SH-SY5Y (cell line): ENCODE results near the gene HECW1.

ENCODE experiments used
- GATA2 ChIP-seq: IDR thresholded peaks from 2 replicates; pipeline ENCODE4 v1.6.1; 2011; ENCODE audit warnings: mild to moderate bottlenecking, low read depth, low read length
- GATA3 ChIP-seq: IDR thresholded peaks from 2 replicates; pipeline ENCODE4 v1.6.1; 2011; ENCODE audit warnings: low read depth, mild to moderate bottlenecking, low read length, moderate library complexity

Gene HECW1

DNA sequence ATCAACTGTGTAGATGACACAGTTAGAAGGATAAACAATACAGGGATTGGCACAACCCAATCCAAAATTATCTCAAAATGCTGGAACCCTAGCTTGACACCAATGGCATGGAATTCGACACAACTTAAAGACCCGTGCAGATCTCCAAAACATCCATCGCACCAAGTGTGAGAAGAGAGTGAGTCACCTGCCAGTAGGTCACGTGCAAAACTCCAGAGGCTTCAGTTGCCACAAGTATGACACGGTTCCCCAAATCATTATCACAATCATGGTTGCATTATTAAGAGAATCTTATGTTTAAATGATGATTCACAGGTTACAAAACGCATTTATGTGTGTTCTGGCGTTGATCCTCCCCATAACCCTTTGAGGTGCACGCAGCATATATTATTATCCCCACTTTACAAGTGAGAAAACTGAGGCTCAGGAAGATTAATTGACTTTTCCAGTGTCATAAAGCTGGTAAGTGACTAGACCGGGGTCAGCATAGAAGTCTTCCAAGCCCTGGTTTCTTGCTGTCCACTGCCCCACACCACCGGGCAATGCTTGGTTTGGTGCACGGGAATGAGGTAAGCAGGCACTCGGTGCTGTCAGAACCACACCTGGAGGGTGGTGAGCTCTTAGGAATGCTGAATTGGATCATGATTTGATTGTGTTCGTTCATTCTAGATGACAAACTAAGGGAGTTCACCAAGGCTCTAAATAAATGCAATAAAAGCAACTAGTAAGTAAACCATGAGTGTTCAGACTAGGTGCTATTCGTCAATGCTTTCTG, 446.9 kb downstream of the HECW1 start:
- TF ChIP-seq GATA2 (no peak), GATA3 (no peak)

DNA sequence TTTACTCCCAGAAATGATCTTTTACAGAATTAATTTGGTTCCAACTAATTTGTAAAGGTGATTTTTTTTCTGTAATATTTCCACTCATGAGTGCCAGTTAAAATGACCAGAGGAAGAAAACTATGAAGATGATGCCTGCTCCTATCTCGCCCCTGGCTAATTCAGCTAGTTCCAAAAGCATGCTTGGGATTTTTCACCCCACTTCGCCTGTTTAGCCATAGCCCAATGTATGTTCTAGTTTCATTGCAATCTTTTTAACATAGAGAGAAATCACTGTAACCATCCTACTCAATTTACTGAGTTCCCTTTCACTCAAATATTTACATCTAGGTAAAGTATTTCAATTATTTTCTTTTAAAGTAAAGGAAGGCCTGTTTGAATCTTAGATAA, 447.5 kb downstream of the HECW1 start:
- TF ChIP-seq GATA3 = no peak
- TF ChIP-seq GATA2 = no peak

DNA sequence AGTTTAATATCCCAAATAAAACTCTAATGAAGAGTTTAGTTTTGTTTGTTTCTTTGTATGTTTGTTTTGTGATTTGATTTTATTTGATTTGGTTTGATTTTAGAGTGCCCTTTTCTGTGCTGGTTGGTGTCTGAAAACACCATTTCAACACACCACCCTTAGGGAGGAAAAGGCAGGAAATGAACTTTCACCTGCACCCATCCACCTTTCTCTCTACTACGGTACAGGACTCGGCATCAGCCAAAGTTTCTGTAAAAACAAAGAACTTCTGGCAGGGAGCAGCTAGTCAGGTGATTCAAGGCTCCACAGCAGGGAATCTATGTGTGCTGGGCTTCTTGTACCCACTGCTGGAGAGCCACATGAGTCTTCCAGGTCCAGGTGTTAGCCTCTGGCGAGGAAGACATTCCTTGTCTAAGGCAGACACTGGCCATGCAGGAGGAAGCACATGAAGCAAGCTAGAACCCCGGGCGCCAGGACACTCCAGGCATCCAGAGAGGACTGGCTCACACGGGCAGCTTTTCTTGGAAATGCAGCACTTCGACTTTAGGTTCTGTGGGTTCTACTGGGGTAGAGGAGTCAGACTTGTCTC, 448.4 kb downstream of the HECW1 start:
- no peak for TF ChIP-seq GATA3
- TF ChIP-seq GATA2 = no peak

DNA sequence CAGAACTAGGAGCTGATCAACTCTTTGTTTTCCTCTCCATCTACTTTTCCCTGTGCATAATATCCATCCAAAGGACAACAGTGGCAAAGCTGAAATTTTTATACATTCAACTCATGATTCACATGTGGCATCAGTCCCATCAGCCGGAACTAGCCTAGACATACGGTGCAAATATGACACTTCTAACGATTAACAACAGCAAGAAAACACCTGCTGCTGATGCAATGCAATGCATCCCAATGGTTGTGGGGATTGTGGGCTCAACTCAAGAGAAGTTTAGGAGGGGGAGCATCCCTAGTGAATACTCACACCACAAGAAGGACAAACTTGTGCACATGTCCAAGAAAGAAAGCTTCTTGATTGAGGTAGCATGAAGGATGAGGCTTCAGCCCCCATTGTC, 449.9 kb downstream of the HECW1 start:
- TF ChIP-seq GATA2 (no peak), GATA3 (no peak)

DNA sequence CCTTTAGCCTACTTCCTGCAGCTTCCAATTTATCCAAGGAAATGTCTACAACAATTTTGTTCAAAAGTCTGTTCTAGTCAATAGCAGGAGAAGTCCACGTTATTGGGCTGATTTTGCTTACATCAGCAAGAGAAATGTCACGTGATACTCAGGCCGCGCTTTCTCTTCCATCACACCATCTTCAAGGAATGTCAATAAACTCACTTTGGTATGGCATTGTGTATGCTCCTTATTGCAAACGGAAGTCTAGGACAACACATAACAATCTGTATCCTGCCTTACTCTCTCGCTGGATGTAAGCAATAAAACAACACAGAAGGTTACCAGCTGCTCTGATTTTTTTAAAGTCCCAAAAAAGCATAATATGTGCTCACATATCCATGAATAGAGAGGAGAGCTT, 453.3 kb downstream of the HECW1 start:
- TF ChIP-seq GATA2 (no peak), GATA3 (no peak)

DNA sequence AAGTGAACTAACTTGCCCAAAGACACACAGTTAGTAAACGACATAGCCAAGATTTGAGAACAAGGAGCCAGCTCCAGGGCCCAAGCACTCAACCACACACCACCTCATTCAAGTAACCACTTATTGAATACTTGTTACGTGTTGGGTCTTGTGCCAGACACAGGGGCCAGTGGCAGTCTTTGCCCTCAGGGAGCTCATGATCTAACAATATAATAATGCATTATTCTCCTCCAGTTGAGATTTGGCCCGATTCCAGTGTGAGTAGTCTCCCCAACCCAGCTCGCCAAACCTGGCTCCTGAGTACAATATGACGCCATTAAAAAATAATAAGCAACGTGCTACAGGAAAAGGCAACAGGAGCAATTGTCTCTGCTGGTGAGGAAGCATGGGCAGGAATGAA, 456.1 kb downstream of the HECW1 start:
- TF ChIP-seq GATA2 = no peak
- TF ChIP-seq GATA3 = no peak

DNA sequence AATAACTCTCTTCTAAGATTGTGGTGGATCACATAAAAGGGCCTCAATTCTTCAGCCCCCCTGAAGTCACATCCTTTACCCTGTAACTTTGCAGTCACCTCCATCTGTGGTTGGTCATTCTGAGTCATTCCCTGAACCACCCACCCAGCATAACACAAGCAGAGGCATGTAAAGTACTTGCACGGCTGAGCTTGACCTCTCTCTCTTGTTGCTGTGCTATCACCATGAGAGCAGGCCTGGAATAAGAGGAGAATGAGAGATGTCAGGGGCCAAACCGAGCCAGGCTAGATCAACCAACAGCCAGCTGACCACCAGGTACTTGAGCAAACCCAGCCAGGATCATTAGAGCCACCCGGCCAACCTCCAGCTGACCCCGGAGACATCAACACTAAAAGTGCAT, 457.0 kb downstream of the HECW1 start:
- no peak for TF ChIP-seq GATA3
- no peak for TF ChIP-seq GATA2

DNA sequence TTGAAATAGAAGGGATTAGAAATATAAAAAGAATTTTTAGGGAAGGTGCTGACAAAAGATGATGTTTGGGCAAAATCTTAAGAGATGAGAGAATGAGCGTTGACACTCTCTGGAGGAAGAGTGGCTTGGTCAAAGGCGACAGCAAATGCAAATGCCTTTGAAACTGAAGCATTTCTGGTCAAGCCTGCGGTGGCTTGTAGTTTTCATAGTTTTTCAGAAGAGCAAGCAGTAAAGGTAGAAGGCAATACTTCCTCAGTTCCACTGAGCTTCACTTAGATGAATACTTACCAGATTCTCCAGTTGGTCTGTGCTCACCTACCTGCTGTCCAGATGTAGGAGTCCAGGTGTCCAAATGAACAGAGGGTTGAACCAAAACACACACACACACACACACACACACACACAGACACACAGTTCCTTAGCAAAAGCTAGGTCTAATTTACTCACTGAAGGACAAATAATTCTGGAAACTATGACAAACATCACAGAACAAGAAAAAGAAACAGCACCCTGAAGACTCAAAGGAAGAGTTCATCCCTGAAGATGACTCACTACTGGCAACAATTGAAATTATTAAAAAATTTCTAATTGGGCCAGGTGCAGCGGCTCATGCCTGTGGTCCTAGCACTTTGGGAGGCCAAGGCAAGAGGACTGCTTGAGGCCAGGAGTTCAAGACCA, 458.4 kb downstream of the HECW1 start:
- no peak for TF ChIP-seq GATA3
- TF ChIP-seq GATA2 = no peak

DNA sequence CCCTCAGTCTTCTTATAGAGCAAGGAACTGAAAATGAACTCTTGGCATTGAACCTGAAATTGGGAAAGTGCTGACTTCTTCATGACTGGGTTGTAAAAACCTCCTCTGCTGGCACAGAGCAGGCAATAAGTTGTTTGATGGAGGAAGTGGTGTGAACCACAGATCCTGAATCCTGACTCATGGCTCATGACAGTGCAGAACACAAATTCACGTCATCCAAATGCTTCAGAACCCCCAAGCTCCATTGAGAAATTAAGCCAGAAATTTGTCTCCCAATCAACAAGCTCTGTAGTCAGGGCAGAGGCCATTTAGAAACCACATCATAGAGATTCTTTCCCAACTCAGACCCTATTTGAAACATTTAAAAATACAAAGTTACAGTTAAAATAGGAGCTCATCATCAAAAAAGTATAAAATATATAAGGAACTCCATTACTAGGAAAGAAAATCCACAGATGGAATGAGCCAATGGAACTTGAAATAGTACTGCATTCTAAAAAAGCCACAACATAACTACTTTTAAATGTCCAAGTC, 460.1 kb downstream of the HECW1 start:
- TF ChIP-seq GATA2 (no peak), GATA3 (no peak)

DNA sequence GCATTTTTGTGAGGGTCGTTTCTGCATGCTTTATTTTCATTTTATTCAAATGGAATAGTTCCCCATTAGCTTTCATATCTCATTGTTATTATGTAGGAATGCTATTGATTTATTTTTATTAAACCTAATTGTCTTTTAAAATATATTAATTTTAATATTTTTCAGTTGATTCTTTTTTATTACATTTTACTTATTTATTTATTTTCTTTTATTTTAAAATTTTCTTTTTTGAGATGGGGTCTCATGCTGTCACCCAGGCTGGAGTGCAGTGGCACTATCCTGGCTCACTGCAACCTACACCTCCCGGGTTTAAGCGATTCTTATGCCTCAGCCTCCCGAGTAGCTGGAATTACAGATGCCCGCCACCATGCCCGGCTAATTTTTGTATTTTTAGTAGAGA, 463.1 kb downstream of the HECW1 start:
- TF ChIP-seq GATA3 (no peak), GATA2 (no peak)

DNA sequence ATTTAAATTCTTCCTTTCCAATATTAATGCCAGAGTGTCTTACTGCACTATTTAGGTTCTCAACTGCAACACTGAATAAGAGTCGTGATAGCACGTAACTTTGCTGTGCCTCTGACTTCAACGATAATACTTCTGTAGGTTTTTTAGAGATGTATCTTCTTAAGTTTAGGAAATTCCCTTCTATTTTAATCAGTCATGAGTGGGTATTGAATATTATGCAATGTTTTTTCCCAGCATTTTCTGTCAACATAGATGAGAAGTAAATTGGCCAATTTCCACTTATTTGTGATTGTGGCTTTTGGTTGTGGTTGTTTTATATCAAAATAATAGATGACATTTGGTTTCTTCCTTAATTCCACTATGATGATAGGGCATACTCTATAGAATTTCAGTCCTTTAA, 463.8 kb downstream of the HECW1 start:
- TF ChIP-seq GATA2 = no peak

DNA sequence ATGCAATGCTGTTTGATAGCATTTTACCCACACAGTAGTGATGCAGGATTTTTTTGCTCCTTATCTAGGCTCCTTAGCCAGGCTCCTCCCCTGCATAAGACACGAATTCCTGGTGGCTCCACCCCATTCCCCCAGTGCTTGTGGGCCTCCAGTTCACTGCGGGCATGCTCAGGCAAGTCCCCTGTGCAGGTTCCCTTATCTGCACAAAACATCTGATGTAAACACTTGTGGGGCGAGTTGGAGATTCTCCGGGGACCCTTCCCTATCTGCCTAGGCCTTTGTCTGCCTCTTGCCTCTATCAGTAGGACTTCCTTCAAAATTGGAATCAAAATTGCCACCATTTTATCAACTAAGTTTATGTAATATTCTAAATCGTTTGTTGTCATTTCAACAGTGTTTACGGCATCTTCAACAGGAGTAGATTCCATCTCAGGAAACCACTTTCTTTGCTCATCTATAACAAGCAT, 465.1 kb downstream of the HECW1 start:
- TF ChIP-seq GATA3 = no peak
- TF ChIP-seq GATA2 = no peak

DNA sequence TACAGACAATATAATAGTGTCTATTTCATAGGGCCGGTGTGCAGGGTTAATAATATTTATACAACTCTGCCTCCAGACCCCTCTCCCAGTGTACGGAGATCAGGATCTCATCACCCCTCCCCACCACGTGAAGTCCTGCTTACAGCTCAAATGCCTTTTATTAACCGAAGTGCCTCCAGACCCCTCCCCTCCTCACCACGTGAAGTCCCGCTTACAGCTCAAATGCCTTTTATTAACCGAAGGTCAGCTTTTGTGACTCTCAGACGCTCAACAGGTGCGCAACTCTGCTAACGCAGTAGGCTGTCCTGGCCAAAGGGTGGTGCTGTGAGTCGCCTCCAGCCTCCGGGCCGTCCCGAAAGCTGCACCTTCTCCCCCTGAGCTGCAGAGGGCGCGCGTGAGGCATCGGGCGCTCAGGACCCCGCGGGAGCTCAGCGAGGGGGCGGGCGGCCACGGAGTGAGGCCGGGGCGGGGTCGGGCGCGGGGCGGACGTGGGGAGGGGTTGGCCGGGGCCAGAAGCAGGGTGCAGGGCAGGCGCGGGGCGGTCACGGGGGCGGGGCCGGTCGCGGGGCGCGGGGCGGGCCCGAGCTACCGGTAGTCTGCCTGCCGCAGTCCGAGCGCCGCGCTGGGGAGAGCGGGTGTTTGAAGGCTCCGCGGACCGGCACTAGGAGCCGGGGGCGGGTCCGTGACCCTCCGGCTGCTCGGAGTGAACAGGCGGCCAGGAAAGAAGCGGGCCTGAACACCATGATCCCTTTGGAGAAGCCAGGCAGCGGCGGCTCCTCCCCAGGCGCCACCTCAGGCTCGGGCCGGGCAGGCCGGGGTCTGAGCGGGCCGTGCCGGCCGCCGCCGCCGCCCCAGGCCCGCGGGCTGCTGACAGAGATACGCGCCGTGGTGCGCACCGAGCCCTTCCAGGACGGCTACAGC, 470.3 kb downstream of the HECW1 start, which contains the start of gene STK17A:
Gene STK17A, plus strand, starts transcription at position 606 of the 921 bp plus-strand sequence. Its CDS starts 136 bp downstream, at position 742.
- no peak for TF ChIP-seq GATA3
- no peak for TF ChIP-seq GATA2
